Hepatocyte (in vitro differentiated cells): Measurements from ENCODE around the gene METTL2B.
"Not testable (repeated sequence)": the region's sequence is repeated elsewhere in the genome, so short reads cannot be mapped to it uniquely, and the experiment has no call there.

Source experiments
- EZH2 ChIP-seq: fragments of 200-600 bp; sonication (generic); IDR thresholded peaks from 2 replicates; pipeline ENCODE4 v1.6.1; 2016; ENCODE audit warnings: antibody characterized with exemption, mild to moderate bottlenecking, borderline replicate concordance
- EZH2phosphoT487 ChIP-seq: fragments of 200-600 bp; sonication (generic); IDR thresholded peaks from one replicate; pipeline ENCODE4 v1.6.1; 2018; ENCODE audit warnings: antibody characterized with exemption, mild to moderate bottlenecking, low read depth, moderate library complexity; ENCODE audit not compliant: unreplicated experiment, severe bottlenecking
- TF ChIP-seq, protein P1 (sequence below): fragments of 200-600 bp; sonication (generic); IDR thresholded peaks from 2 replicates; pipeline ENCODE4 v1.5.1; 2016; ENCODE audit warnings: antibody characterized with exemption, mild to moderate bottlenecking; ENCODE audit not compliant: poor library complexity

DNA sequence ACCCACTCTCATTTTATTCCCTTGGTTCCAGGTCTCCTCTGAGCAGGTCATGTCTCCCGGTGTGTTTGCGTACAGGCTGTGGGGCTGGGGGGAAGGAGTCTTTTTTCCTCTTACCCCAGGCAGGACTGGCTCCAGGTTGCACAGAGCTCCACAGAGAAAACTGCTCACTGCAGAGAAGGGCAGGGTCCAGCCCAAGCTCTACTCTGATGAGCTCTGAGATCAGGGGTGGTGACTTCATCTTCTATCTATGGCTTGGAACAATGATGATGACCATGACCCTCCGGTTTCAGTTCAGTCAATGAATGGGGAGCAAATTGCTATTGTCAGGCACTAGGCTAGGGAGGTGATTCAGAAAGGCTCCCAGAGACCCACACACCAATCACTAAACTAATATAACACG lies 49.0 kb downstream of the METTL2B start:
- TF ChIP-seq, protein P1, sequence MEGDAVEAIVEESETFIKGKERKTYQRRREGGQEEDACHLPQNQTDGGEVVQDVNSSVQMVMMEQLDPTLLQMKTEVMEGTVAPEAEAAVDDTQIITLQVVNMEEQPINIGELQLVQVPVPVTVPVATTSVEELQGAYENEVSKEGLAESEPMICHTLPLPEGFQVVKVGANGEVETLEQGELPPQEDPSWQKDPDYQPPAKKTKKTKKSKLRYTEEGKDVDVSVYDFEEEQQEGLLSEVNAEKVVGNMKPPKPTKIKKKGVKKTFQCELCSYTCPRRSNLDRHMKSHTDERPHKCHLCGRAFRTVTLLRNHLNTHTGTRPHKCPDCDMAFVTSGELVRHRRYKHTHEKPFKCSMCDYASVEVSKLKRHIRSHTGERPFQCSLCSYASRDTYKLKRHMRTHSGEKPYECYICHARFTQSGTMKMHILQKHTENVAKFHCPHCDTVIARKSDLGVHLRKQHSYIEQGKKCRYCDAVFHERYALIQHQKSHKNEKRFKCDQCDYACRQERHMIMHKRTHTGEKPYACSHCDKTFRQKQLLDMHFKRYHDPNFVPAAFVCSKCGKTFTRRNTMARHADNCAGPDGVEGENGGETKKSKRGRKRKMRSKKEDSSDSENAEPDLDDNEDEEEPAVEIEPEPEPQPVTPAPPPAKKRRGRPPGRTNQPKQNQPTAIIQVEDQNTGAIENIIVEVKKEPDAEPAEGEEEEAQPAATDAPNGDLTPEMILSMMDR, result not testable (repeated sequence)
- TF ChIP-seq EZH2, EZH2phosphoT487: not testable (repeated sequence)
